NCI-H146 treated with DMSO at 0.1 percent for 48 hours (cell line): ENCODE measurements around the gene PTCH1.

Experiments
- DNase-seq: peaks from one replicate; lab custom pipeline; 2025; ENCODE audit not compliant: unreplicated experiment; lab: John Stamatoyannopoulos, UW

PTCH1 gene

GRCh38 chr9:95499046-95499676 is 17.6 kb downstream of the PTCH1 start:
- DNase-seq = no peak

DNA sequence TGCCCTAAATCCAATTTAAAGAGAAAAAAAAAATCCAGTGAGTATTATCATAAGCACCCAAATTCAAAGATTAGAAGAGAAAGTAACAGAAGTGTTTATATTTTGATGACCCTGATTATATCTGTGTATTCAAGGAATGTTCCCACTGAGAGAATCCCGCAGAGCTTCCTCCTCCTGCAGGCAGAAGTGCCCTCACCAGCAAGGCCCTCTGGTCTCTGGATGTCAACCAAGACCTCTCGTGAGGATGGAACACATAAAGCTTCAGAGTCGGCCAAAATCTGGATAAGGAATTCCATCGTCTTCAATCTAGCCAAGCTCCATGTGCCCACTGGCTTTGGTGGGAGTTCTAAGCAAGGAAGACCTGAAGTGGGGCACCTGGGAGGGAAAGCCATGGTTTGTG is 18.1 kb downstream of the PTCH1 start:
- DNase-seq = no peak

- no peak for DNase-seq
Measured at GRCh38 chr9:95497772-95498171, 19.0 kb downstream of the PTCH1 start.

- no peak for DNase-seq
Measured at GRCh38 chr9:95496687-95497086, 20.1 kb downstream of the PTCH1 start.

GRCh38 chr9:95495961-95496360 is 20.8 kb downstream of the PTCH1 start:
- DNase-seq = no peak

- DNase-seq = no peak
Measured at GRCh38 chr9:95495529-95495928, 21.2 kb downstream of the PTCH1 start.

DNA sequence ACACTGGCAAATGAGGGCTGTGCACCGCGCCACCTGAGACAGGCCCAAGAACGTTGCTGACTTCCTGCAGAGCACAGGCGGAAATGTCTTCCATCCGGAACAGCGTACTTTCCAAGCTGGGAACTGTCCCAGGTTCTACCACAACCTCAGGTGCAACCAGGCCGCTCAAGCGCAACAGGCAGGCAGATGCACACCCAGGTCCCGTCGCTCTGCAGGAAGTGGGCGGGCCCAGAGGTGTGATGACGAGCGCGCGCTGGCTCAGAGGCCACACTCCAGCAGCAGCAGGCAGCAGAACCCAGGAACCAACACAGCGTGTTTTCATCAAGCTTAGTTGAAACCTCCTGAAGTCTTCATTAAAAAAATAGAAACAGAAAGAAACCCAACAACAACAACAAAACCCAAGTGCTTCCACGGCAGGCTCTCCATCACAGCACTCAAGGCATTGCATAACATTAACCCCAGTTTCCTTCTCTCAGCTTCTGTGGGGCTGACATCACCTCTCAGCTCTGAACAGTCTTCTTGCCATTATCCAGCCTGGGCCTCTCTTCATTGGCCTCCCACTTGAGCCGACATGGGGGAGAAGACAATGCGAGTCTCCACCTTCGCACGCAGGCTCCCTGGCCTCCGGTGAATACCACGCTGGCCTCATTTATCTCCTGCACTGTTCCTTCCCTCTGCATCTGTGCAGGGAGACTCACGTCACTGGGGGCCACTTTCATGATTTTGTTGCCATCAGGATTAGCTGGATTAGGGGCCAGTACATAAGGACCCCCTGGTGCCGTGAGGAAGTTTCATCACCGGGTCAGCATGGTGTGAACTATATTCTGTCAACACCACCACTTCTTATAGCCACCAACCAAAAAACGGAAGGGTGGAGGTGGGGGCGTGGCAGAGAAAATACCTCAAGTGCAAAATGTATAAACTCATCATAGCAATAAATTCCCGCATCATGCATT is 22.1 kb downstream of the PTCH1 start:
- no peak for DNase-seq

GRCh38 chr9:95494022-95494415 is 22.8 kb downstream of the PTCH1 start:
- no peak for DNase-seq

DNA sequence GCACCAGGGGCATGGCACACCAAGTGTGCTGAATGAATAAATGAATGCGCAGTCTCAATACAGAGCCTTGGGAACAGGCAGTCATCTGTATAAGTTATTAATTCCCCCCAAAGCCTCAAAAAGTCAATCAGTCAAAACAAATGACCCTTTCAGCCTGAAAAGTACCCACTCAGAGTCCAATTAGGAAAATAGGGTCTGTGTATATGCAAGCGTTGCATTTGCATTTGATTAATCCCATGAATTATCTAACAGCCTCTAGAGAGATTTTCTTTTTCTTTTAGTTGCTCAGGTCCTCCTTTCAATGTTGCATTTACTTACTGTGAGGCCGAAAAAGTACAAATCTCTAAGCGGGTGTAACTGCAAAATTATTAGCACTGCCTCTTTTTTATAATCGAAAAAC is 23.4 kb downstream of the PTCH1 start:
- DNase-seq = no peak

GRCh38 chr9:95491543-95492320 is 25.0 kb downstream of the PTCH1 start:
- no peak for DNase-seq

DNA sequence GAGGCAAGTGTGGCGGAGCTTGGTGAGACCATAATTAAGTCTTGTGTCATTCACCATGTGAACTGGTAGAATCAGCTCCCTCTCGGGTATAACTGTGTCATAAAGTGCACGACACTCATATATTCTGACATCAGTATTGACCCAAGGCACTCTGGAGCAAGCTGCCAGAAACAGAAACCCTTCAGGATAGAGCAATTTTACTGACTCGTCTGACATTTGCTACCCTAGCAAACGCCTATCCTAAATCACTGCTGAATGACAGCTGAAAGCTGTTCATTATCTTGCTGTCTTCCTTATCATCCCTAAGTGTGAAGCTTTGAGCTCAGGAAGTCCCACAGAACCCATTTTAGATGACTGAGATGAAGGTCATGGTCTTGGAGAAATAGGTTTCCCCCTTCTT is 27.8 kb downstream of the PTCH1 start:
- DNase-seq = no peak

- no peak for DNase-seq
Measured at GRCh38 chr9:95486318-95486717, 30.5 kb downstream of the PTCH1 start.

DNA sequence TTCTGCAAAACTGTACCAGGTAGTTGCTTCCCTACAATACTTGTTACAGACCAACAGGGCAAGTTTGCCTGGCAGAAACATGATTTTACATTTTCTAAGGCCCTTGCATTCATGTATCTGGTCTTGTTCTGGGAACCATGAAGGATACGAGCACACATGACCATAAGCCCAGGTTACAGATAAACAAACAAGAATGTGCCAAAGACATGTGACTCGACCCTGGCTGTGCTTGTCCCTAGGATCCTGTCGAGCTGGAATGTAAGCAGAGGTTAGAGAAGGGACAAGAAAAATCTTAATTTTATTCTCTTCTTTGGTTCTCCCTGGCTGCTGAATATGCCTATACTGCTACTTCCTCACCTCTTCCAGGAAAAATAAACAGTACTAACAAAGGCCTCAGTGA is 32.5 kb downstream of the PTCH1 start:
- DNase-seq = no peak

GRCh38 chr9:95483431-95483830 is 33.3 kb downstream of the PTCH1 start:
- no peak for DNase-seq

- DNase-seq = no peak
Measured at GRCh38 chr9:95482621-95483020, 34.1 kb downstream of the PTCH1 start.

- no peak for DNase-seq
Measured at GRCh38 chr9:95481000-95481399, 35.8 kb downstream of the PTCH1 start.

DNA sequence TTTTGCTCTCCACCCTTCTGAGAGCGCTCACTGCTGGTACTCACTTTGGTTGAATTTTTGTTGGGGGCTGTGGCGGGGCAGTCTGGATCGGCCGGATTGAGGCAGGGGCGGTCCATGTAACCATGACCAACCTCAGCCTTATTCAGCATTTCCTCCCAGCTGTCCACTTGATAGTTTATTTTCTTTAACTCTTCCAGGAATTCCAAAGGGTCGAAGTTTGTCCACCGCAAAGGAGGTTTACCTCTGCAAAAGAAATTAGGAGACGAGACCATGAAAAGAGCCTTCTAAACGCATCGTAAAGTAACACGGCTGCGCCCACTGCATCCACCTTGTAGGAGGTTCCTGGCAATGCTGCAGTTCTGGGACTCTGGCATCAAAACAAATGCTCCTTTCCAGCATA is 36.4 kb downstream of the PTCH1 start:
- DNase-seq = no peak

- DNase-seq = no peak
Measured at GRCh38 chr9:95479330-95479729, 37.4 kb downstream of the PTCH1 start.

DNA sequence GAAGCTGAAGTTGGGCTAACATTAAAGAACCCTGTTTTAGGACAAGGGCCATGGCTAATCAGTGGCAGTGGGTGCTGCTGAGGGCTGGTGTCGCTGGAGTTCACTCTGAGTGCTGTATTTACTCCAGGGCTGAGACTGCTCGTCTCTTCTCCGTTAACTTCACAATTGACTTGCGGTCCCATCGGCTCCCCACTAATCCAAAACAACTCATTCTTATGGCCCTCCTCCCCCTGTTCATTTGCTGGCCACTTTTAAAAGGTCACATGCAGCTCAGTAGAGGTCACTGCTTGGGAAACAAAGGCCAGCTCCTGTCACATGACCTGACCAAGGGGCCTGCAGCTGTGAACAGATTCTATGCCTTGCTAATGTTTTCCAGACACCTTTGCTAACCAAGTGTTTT is 38.4 kb downstream of the PTCH1 start:
- no peak for DNase-seq

DNA sequence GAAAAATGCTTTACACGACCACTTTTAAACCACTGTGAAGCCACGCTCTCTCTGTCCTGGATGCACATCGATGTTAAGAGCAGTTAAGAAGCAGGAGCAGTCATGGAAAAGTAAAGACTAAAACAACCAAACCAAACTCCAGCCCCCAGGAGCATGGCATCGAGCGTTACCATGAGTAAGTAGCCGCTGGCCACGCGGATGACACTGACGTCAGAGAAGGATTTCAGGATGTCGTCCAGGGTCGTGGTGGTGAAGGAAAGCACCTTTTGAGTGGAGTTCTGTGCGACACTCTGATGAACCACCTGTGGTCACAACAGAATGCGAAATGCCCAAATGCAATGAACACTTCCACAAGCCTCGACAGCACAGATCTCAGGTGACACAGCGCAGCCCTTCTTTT is 38.9 kb downstream of the PTCH1 start:
- no peak for DNase-seq

GRCh38 chr9:95477441-95477840 is 39.3 kb downstream of the PTCH1 start:
- no peak for DNase-seq

- DNase-seq = no peak
Measured at GRCh38 chr9:95468791-95469190, 48.0 kb downstream of the PTCH1 start.
